Activated CD4-positive, CD25-positive, alpha-beta regulatory T cell treated with anti-CD3 and anti-CD28 coated beads, Interleukin-2, amount 50 U/mL, for 24 hours (primary cell): ENCODE measurements around the gene OR10A6.

ENCODE experiments used
- ATAC-seq, 2 donors: fragments of 150-1000 bp; cut with Tn5 transposase; one replicate each; pipeline ENCODE4 v1.10.0; 2021; ENCODE audit warnings: mild to moderate bottlenecking in 1 of 2, moderate library complexity in 1 of 2

OR10A6 gene

GRCh38 chr11:7909585-7910285, 21.3 kb downstream of the OR10A6 start:
- ATAC-seq: no peak

GRCh38 chr11:7907121-7907520, 23.9 kb downstream of the OR10A6 start:
- no peak for ATAC-seq

DNA sequence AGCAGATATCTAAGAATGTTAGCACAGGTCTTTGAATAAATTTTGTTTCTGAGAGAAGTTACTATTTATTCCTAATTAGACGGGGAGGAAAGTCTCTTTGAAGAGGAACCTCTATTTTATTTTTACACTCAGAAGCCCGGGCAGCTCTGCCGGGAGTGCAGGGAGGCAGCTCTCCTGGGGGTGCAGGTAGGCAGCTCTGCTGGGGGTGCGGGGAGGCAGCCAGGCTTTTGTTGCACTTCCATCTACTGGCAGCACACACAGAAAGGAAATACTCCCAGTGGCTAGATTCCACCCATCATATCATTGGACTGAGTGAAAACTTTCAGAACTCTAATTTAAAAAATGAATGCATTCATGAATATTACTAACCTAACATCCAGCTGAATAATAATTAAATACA, 24.6 kb downstream of the OR10A6 start:
- no peak for ATAC-seq

DNA sequence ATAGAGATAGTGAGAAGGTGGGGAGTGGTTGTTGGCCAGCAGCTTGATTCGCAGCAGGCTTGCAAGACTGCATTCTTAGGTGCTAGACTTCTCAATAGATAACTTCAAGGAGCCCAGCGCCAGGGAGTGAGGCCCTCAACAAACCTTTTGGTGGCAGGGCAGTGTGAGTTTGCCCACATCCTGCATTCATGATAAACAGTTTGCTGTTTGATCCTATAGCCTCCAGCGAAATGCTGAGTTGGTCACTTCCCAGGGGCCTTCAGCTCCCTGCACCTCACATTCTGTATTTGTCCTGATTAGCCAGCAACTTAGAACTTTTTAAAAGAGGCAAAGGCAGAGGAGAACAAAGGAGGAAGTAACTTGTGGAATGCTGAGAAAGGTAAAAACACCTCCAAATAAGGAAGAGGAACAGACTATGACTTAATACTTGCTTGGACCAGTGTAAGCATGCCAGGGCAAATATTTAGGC, 25.1 kb downstream of the OR10A6 start:
- no peak for ATAC-seq

DNA sequence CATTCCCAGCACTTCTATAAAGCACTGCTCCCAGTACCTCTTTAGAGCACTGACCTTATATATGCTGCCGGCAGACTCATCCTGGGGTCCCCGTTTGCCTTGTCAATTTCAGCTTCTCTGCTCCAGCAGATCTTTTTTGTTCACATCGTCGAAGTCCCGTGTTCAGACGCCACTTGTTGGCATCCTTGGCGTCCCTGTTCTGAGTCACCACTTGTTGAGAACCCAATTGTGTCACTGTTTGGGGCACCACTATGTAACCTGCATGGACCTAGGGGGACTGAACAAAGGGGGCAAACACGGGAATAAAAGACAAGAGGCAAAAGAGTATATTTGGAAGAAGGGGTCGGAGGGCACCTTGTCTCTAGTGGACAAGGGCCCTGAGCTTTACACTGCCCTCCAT, 25.5 kb downstream of the OR10A6 start:
- no peak for ATAC-seq

DNA sequence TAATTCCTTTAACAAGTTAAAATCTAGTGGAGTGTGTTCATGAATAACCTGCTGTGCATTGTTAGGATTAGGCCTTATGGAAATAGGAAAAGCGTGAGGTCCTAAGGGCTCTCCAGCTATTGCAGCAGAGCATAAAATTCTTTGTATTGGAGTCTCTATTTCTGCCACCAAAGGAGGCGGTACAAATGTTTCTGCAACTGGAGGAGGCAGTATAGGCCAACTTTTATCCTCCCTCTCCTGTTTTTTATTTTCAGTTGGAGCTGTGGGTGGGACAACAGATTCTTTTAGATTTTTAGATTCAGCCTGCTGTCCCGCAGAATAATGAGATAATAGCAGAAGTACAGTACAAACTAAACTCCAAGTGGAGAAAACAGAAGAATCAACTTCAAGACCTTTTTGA, 26.2 kb downstream of the OR10A6 start:
- ATAC-seq: no peak

DNA sequence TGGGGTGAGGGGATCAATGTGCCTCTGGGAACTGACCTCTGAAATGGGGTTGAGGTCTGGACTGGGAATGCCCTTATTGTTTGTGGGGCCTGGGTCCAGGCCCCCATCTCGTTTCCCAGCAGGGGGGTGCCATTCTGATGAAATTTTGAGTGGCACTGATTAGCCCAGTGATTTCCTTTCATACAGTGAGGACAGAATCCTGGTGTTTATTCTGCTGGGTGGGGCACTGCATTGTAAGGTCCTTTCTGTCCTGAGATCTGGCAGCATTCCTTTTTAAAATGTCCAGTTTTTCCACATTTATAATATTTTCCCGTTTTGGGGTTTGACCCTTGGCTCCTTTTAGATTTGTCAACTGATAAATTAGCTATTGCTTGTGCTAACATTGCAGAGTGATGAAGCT, 27.1 kb downstream of the OR10A6 start:
- ATAC-seq: no peak

- no peak for ATAC-seq
Observed at GRCh38 chr11:7901319-7901854, 29.7 kb downstream of the OR10A6 start.

DNA sequence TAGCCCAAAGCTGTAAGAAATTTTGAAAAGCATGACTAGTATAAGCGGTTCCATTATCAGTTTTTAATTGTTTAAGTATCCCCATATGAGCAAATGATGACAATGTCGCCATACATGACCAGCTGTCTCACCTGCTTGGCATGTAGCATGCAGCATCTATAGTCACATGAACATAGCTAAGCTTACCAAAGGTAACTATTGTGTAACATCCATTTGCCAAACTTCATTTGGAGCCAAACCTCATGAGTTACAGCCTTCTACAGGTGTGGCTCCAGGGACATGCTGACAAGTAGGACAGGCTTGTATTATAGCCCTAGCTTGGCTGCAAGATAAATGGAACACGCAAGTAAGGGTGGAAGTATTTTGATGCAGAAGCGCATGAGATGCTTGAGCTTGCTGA, 30.4 kb downstream of the OR10A6 start:
- no peak for ATAC-seq

- no peak for ATAC-seq
Observed at GRCh38 chr11:7899418-7899817, 31.6 kb downstream of the OR10A6 start.

DNA sequence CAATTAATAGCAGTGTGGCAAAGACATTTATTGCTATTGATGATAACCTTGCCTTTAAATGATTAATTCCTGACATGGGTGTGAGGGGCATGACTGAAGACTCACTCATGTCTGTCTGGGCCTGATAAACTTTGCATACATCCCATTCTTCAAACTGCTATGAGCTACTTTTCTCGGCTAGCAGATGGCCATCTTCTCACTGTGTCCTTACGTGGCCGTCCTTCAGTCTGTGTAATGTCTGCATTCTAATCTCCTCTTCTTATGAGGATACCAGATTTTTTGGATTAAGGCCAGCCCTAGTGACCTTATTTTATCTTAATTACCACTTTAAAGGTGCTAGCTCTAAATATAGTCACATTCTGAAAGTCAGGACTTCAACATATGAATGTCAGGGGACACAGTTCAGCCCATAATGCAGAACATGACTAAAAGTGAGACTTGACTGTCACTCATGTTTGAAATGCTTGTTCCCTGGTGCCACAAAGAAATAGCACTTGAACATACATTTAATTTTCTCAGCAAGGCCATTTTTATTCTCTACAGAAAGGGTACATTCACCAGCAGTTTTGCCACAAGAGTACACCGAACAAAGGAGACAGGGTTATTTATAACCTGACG, 32.3 kb downstream of the OR10A6 start:
- ATAC-seq: no peak

DNA sequence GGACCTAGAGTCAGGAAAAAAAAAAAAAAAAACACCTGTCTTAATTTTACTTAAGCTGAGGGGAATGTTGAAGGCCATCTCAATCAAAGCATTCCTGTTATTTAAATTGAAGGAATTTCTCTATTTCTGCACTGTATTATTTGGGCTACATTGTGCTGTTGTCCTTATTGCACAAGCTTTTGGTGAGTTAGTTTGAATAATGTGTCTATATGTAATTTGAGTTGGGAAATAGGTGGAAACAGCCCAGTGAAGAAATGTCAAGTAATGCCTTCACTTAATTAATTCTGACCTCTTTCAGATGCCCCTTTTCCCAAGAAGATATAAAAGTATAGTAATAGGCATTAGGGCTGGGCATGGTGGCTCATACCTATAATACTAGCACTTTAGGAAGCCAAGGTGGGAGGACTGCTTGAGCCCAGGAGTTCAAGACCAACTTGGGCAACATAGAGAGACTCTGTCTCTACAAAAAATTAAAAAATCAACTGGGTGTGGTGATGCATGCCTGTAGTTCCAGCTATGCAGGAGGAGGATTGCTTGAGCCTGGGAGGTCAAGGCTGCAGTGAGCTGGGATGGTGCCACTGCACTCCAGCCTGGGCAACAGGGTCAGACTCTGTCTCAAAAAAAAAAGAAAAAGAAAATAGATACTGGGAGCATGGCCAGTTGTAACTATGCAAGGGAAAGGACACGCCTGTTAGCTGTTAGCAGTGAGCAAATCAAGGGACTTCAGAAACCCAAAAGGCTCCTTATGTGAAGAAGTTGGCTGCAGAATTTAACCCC, 34.9 kb downstream of the OR10A6 start:
- ATAC-seq: no peak

DNA sequence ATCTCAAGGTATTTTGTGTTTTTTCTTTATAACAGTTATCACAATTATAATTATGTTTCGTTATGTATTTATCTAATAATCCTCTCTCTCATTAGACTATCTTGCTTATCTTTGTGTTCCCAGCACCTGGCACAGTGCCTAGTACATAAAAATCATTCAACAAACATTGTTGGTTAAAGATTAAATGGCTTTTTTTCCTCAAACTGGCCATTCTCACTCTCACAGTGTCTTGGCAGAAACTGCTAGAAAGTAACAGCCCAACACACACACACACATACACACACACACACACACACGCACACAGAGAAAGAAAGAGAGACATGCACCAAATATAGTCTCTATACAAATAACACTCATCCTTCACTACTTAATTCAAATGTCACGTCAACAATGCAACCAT, 36.8 kb downstream of the OR10A6 start:
- no peak for ATAC-seq

DNA sequence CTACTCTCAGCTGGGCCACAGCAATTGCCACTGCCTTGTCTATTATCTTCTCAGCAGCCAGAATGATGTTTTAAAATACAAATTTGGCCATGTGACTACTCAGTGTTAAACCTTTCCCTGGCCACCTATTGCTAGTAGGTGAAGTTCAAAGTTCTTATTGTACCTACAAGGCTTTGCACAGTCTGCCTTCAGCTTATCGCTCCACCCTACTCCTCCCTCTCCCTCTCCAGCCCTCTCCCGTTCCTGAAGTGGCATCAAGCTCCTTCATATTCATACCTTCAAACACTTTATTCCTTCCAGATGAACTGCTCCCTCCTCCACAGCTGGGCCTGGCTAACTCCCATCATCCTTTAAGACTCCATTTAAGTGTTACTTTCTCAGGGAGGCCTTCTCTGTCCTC, 37.3 kb downstream of the OR10A6 start:
- ATAC-seq: no peak

- peak; percentile 45 to 65 for ATAC-seq
Observed at GRCh38 chr11:7892840-7893254, 38.2 kb downstream of the OR10A6 start.

- no peak for ATAC-seq
Observed at GRCh38 chr11:7892059-7892699, 38.9 kb downstream of the OR10A6 start.

GRCh38 chr11:7890417-7891172, 40.5 kb downstream of the OR10A6 start:
- ATAC-seq: no peak

DNA sequence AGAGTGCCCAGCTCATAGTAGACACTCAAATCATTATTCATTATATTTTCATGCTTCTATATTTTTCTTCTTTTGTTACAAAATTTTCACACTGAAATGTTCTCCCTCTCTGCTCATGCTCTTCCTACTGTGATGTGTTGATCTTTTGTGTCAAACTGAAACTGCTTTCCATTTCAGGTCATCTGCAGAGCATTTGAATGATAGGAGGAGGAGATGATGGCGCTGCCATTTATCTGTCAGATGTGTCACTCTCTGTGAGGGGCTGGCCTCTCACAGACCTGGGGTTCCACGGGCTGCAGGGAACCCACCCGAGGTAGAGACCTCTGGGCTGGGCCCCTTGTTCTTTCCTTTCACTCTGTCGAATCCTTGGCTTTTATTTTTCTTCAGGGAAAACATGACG, 41.1 kb downstream of the OR10A6 start:
- ATAC-seq: no peak

- no peak for ATAC-seq
Observed at GRCh38 chr11:7882860-7883259, 48.2 kb downstream of the OR10A6 start.
